ENCODE data around the gene TFPT.

TFPT gene

DNA sequence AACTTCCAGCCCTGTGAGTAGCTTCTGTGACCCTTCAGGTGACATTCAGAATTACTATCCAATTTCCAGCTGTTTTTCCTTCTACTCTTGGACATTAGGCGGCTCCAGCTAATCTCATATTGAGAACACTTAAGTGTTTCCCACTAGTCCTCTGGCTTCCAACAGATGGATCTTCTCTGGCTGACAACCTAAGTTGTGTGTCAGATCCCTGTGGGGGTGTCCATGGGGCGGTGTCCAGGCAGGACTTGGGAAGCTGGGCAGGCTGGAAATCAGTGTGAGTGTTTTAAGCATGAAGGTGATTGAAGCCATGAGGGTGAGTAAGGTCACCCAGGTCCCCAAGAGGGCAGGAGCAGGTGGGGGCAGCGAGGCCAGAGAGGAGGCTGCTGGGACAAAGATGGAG, 32.2 kb upstream of the TFPT start:
- no peak overlapping the region for H3K27ac ChIP-seq (ENCODE audit: low read depth, low read length, severe bottlenecking)
- WGBS, 2 experiments (ENCODE audit: insufficient coverage in 2 of 2), result 92 to 100% methylated on average over 2 of the region's 3 CpGs
- no peaks in the 10 kb centered on the region for H3K4me1 ChIP-seq (ENCODE audit: control insufficient read depth, insufficient read depth, low read length, poor library complexity, severe bottlenecking)
- H3K4me3 ChIP-seq (ENCODE audit: extremely low read depth, insufficient read depth, low read length, poor library complexity, severe bottlenecking), result no peak overlapping the region
- H3K36me3 ChIP-seq (ENCODE audit: control insufficient read depth, insufficient read depth, low read length), result peaks cover 100% of the 10 kb centered on the region
- H3K9me3 ChIP-seq (ENCODE audit: control insufficient read depth, low read length), result no peaks in the 10 kb centered on the region

DNA sequence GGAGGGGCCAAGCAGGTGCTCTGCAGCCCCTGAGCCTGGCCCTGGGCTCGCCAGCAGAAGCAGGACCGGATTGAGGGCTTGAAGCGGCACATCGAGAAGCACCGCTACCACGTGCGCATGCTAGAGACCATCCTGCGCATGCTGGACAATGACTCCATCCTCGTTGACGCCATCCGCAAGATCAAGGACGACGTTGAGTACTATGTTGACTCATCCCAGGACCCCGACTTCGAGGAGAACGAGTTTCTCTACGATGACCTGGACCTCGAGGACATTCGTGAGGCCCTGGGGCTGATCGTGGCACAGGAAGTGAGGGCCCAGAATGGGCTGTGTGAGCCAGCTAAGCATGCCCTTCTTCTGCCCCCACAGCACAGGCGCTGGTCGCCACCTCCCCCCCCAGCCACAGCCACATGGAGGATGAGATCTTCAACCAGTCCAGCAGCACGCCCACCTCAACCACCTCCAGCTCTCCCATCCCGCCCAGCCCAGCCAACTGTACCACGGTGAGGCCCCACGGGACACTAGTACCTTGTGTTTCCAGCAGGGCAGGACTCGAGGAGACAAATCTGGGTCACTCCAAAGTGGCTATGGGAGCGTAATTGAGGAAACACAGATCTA, 30.2 kb upstream of the TFPT start:
- WGBS, 2 experiments (ENCODE audit: insufficient coverage in 2 of 2), result 97 to 98% methylated on average over 24 to 25 of the region's 28 CpGs
- H3K4me1 ChIP-seq (ENCODE audit: control insufficient read depth, insufficient read depth, low read length, poor library complexity, severe bottlenecking), result peaks cover 10% of the 10 kb centered on the region
- H3K36me3 ChIP-seq (ENCODE audit: control insufficient read depth, insufficient read depth, low read length), result peaks cover 100% of the 10 kb centered on the region
- no peak overlapping the region for H3K4me3 ChIP-seq (ENCODE audit: extremely low read depth, insufficient read depth, low read length, poor library complexity, severe bottlenecking)
- H3K9me3 ChIP-seq (ENCODE audit: control insufficient read depth, low read length), result no peaks in the 10 kb centered on the region
- no peak overlapping the region for H3K27ac ChIP-seq (ENCODE audit: low read depth, low read length, severe bottlenecking)

DNA sequence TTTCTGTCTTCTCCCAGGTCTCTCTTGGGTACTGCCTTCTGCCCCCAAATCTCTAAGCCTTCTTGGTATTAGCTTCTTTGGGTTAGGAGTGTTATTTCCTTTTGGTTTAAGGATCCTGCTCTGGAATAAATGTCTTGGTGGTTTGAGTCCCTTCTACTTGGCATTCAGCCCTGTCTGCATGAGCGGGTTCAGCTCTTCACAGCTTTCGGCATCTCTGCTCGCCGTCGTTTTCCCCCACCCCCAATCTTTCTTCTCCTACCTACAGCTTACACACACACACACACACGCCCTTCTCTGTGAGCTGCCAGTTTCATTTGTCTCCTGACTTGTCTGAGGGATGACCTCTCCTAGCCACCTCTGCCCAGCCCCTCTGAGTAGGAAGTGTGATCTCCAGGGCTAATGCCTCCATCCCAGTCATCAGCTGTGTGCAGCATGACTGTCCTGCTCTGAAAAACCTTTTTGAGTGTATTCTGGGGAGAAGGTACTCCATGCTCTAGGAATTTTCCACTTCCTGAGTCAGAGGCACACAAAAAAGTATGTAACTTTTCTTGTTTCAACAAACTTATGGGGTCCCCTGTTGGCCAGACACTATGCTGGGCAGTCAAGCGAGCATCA, 26.8 kb upstream of the TFPT start:
- peaks cover 82% of the 10 kb centered on the region for H3K36me3 ChIP-seq (ENCODE audit: control insufficient read depth, insufficient read depth, low read length)
- no peak overlapping the region for H3K4me3 ChIP-seq (ENCODE audit: extremely low read depth, insufficient read depth, low read length, poor library complexity, severe bottlenecking)
- no peaks in the 10 kb centered on the region for H3K9me3 ChIP-seq (ENCODE audit: control insufficient read depth, low read length)
- 96% methylated on average over 4 of the region's 7 CpGs; no CpG with 5 or more reads in 1 of the 2 experiments for WGBS, 2 experiments (ENCODE audit: insufficient coverage in 2 of 2)
- peaks cover 21% of the 10 kb centered on the region for H3K4me1 ChIP-seq (ENCODE audit: control insufficient read depth, insufficient read depth, low read length, poor library complexity, severe bottlenecking)
- H3K27ac ChIP-seq (ENCODE audit: low read depth, low read length, severe bottlenecking), result no peak overlapping the region

DNA sequence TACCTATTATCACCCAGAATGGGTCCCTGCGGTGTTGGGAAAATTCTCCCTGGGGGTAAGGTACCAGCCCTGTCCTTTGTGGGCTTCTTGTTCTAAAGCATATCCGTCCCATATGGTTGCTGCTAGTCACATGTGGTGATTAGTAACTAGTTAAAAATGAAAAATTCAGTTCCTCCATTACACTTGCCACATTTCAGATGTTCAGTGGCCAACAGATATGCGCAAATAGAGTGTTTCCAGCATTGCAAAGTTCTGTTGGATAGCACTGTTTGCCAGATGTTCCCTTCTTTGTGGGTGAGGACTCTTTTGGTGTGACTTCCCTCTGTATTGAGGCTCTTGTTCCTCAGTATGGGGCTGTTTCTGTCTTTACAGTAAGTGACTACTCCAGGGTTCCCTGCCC, 25.9 kb upstream of the TFPT start:
- no peak overlapping the region for H3K27ac ChIP-seq (ENCODE audit: low read depth, low read length, severe bottlenecking)
- 100% methylated on average over 1 of the region's 3 CpGs; no CpG with 5 or more reads in 1 of the 2 experiments for WGBS, 2 experiments (ENCODE audit: insufficient coverage in 2 of 2)
- H3K4me3 ChIP-seq (ENCODE audit: extremely low read depth, insufficient read depth, low read length, poor library complexity, severe bottlenecking), result no peak overlapping the region
- H3K36me3 ChIP-seq (ENCODE audit: control insufficient read depth, insufficient read depth, low read length), result peaks cover 73% of the 10 kb centered on the region
- H3K4me1 ChIP-seq (ENCODE audit: control insufficient read depth, insufficient read depth, low read length, poor library complexity, severe bottlenecking), result peaks cover 21% of the 10 kb centered on the region
- no peaks in the 10 kb centered on the region for H3K9me3 ChIP-seq (ENCODE audit: control insufficient read depth, low read length)

DNA sequence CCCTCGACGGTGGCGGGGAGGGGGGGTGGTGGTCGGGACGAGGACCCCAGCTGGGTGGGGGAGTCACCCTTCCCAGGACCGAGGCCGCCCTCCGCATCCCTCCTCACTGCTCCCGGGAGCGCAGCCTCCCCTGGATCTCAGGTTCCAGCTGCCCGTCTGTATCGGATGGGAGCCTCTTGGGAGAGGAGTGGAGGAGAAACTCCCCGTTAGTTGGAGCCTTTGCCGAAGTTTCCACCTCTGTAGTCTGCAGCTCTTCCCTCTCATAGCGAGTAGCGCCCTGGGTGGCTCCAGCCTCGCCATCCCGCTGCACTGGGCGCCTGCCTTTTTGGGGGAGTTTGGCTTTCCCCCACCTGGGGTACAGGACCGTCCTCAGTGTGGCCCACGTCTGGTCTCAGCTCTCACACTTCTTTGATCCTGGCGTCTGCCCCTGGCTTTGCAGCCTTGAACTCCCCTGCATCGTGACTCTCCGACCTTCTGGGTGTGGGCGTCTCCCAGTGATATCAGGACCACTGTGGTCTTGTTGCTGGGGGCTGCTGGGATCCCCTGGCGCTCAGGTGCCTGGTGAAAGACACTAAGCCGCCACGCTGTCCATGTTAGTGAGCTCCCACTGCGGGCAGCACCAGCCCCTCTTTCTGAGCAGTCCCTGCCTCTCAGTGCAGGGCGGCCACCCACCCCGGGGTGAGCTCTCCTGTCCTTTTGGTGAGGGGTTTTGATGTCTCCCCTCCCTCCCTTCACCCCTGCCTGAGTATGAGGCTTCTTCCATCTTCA, 23.2 kb upstream of the TFPT start:
- peaks cover 46% of the 10 kb centered on the region for H3K36me3 ChIP-seq (ENCODE audit: control insufficient read depth, insufficient read depth, low read length)
- no peaks in the 10 kb centered on the region for H3K9me3 ChIP-seq (ENCODE audit: control insufficient read depth, low read length)
- peak overlapping the region; percentile 87 for H3K4me3 ChIP-seq (ENCODE audit: extremely low read depth, insufficient read depth, low read length, poor library complexity, severe bottlenecking)
- WGBS, 2 experiments (ENCODE audit: insufficient coverage in 2 of 2), result 35 to 61% methylated on average over 15 of the region's 31 CpGs
- H3K4me1 ChIP-seq (ENCODE audit: control insufficient read depth, insufficient read depth, low read length, poor library complexity, severe bottlenecking), result peaks cover 25% of the 10 kb centered on the region
- H3K27ac ChIP-seq (ENCODE audit: low read depth, low read length, severe bottlenecking), result no peak overlapping the region

DNA sequence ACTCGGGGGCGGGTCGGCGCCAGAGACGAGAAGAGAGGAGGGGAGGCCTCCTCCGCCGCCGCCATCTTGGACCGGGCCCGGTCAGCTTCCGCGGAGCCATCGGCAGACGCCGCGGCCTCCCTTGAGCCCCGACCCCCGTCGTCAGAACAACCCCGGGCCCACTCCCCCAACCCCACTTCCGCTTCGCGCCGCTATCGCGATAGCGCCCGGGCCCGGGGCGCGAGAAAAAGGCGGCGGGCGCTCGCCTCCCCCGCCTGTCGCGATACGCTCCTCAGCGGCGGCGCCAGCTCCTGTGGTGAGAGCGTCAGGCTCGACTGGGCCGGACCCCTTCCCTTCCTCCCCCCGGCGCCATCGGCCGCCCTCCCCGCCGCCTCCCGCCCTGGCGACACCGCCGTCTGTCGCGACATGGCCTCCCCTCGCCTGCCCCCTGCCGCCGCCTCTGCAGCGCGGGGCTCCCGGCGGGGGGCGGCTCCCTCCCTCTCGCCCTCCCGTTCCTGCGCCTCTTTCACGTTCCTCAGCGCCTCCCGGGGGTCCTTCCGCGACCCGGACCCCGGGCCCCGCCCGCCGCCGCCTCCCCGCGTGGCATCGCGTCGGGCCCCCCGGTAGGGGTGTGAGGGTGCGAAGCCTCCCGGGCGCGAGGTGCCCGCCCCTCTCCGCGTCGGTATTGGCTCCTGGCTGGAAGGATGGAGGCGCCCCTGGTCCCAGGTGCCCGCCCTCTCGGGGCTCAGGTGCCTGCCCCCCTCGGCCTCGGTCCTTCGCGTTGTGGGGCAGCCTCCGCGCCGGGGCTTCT, 22.4 kb upstream of the TFPT start, which contains the start of gene CNOT3:
Gene CNOT3 (plus strand): TSS at position 64 of the 790 bp plus-strand sequence. CDS start 5,217 bp downstream, outside the sequence.
- peaks cover 39% of the 10 kb centered on the region for H3K36me3 ChIP-seq (ENCODE audit: control insufficient read depth, insufficient read depth, low read length)
- peak within 1 kb of the TSS; percentile 96 for H3K27ac ChIP-seq (ENCODE audit: low read depth, low read length, severe bottlenecking)
- H3K4me1 ChIP-seq (ENCODE audit: control insufficient read depth, insufficient read depth, low read length, poor library complexity, severe bottlenecking), result peaks cover 25% of the 10 kb centered on the region
- no peaks in the 10 kb centered on the region for H3K9me3 ChIP-seq (ENCODE audit: control insufficient read depth, low read length)
- peak within 1 kb of the TSS; percentile 87 for H3K4me3 ChIP-seq (ENCODE audit: extremely low read depth, insufficient read depth, low read length, poor library complexity, severe bottlenecking)
- WGBS, 2 experiments (ENCODE audit: insufficient coverage in 2 of 2), result 0% methylated on average over 41 to 66 of the region's 103 CpGs

DNA sequence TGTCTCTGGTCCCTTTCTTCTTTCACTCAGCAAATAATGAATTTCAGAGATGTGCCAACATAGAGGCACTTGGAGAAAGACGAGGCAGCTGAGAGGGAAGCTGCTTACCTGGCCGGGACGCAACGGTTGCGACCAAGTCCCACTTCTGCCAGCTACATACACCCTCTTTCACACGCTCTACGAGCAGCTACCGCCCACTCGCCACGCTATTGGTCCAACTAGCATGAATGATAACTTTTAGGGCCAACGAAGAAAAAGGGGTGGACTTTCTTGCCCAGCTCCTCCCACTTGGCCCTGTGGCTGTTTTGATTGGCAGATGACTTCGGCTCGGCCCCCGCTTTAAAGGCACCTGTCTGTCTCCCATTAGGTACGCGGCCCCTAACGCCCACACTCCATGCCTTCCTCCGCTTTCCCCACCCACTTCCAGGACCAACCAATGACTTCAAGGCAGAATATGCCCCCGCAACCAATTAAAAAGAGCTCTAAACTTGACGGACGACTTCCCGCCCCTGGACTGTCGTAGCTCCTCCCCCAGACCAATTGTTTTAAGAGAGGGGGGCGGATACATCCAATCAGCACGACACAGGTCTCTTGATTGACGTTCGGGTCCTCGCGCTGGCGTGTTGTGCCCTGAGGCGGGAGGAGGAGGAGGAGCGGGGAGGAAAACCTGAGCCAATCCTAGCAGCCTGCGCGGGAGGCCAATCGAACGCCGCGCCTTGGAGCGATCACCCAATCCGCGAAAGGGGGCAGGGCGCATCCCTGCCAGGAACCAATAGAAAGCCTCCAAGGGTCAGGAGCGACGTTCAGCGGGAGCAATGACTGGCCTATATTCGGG, 21.6 kb upstream of the TFPT start:
- Histone ChIP-seq H3K4me1 (ENCODE audit: control insufficient read depth, insufficient read depth, low read length, poor library complexity, severe bottlenecking) (peaks cover 24% of the 10 kb centered on the region), H3K36me3 (ENCODE audit: control insufficient read depth, insufficient read depth, low read length) (peaks cover 35% of the 10 kb centered on the region), H3K4me3 (ENCODE audit: extremely low read depth, insufficient read depth, low read length, poor library complexity, severe bottlenecking) (peak overlapping the region; percentile 87), H3K27ac (ENCODE audit: low read depth, low read length, severe bottlenecking) (peak overlapping the region; percentile 96), H3K9me3 (ENCODE audit: control insufficient read depth, low read length) (no peaks in the 10 kb centered on the region)
- 0% methylated on average over 33 to 36 of the region's 46 CpGs for WGBS, 2 experiments (ENCODE audit: insufficient coverage in 2 of 2)

DNA sequence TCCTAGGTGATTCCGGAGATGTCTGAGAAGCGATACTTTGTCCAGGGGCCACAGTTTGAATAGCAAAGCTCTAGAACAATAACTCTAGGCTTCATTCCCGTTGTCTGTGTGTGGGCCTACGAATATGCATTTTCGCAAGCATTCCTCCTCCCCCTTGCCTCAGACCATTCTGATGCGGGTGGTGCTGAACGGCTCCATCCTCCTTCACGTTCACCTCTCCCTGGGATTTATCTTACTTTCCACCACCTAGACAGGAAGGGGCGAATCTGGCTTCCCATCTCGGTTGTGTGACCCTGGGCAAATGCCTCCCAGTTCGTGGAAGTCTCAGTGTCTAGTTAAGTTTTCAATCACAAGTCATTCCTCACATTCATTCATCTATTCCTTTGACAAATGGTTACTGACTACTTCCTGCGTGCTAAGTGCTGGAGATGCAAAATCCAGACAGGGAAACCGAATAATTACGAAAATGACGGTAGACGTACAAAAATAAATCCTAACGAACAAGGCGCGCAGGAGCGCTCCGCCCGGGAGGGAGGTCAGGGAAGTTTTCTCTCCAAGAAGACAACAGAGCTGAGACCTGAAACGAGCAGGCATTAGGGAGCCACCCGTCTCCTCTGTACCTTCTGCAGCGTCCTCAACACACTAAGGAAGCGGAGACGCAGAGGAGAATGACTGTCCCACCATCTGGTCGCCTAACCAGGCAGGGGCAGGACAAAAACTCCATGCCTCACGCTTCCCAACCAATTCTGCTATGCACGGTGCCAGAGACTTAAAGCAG, 20.8 kb upstream of the TFPT start:
- WGBS, 2 experiments (ENCODE audit: insufficient coverage in 2 of 2), result 1 to 4% methylated on average over 24 to 27 of the region's 30 CpGs
- Histone ChIP-seq H3K36me3 (ENCODE audit: control insufficient read depth, insufficient read depth, low read length) (peaks cover 33% of the 10 kb centered on the region), H3K4me3 (ENCODE audit: extremely low read depth, insufficient read depth, low read length, poor library complexity, severe bottlenecking) (peak overlapping the region; percentile 57), H3K9me3 (ENCODE audit: control insufficient read depth, low read length) (no peaks in the 10 kb centered on the region), H3K27ac (ENCODE audit: low read depth, low read length, severe bottlenecking) (peak overlapping the region; percentile 67), H3K4me1 (ENCODE audit: control insufficient read depth, insufficient read depth, low read length, poor library complexity, severe bottlenecking) (peaks cover 17% of the 10 kb centered on the region)

DNA sequence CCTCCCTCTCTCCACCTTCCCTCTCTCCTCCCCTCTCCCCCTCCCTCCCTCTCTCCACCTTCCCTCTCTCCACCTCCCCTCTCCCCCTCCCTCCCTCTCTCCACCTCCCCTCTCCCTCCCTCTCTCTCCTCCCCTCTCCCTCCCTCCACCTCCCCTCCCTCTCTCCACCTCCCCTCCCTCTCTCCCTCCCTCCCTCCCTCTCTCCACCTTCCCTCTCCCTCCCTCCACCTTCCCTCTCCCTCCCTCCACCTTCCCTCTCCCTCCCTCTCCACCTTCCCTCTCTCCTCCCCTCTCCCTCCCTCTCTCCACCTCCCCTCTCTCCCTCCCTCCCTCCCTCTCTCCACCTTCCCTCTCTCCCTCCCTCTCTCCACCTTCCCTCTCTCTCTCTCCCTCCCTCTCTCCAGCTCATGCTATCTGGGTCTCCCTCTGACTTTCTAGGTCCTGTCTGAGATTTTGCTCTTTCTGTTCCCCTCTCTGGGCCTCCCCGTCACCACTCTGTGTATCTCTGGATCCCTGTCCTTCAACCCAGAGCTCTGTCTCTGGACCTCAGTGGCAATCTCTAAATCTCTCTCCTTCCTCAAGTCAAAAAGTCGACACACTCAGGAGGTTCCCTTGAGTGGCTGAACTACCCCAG, 18.6 kb upstream of the TFPT start:
- no peak overlapping the region for H3K27ac ChIP-seq (ENCODE audit: low read depth, low read length, severe bottlenecking)
- peaks cover 10% of the 10 kb centered on the region for H3K4me1 ChIP-seq (ENCODE audit: control insufficient read depth, insufficient read depth, low read length, poor library complexity, severe bottlenecking)
- H3K36me3 ChIP-seq (ENCODE audit: control insufficient read depth, insufficient read depth, low read length), result peaks cover 27% of the 10 kb centered on the region
- no peak overlapping the region for H3K4me3 ChIP-seq (ENCODE audit: extremely low read depth, insufficient read depth, low read length, poor library complexity, severe bottlenecking)
- H3K9me3 ChIP-seq (ENCODE audit: control insufficient read depth, low read length), result no peaks in the 10 kb centered on the region
- WGBS, 2 experiments (ENCODE audit: insufficient coverage in 2 of 2), result 54 to 58% methylated on average over 2 of the region's 2 CpGs
